Left lung (tissue), 10 donors: ENCODE data around the gene RSRC1. TPM values are rescaled to one million over a fixed set of nuclear protein-coding genes. Genes with fewer than 3 reads are reported as not detected.
A peak's percentile ranks its signal among the peaks of the same experiment; 100 is the strongest.

Source experiments
- ATAC-seq: fragments of 200-7000 bp; cut with Tn5 transposase; one replicate; pipeline ENCODE4 v1.9.1; 2020; ENCODE audit warnings: moderate library complexity
- DNase-seq, 4 donors: peaks; one replicate each; pipeline ENCODE4 v3.0.0-alpha.2; 2013 to 2020
- H3K27ac ChIP-seq, 2 donors: fragments of 200-600 bp; sonication (generic) in 1 of 2; one replicate each; pipeline versions ENCODE4 v1.5.0 to v1.8.0; 2020 to 2021
- H3K27me3 ChIP-seq, 2 donors: fragments of 200-600 bp; sonication (generic) in 1 of 2; one replicate each; pipeline versions ENCODE4 v1.5.0 to v1.8.0; 2020 to 2021
- H3K36me3 ChIP-seq, 2 donors: fragments of 200-600 bp; sonication (generic) in 1 of 2; one replicate each; pipeline versions ENCODE4 v1.5.0 to v1.8.0; 2020 to 2021
- H3K4me1 ChIP-seq, 2 donors: fragments of 200-600 bp; one replicate each; pipeline ENCODE4 v1.8.0; 2021
- H3K4me3 ChIP-seq, 2 donors: fragments of 200-600 bp; sonication (generic) in 1 of 2; one replicate each; pipeline versions ENCODE4 v1.5.0 to v1.8.0; 2020 to 2021; ENCODE audit warnings: mild to moderate bottlenecking in 1 of 2
- H3K9me3 ChIP-seq, 2 donors: fragments of 200-600 bp; sonication (generic) in 1 of 2; one replicate each; pipeline versions ENCODE4 v1.5.0 to v1.8.0; 2020 to 2021
- CTCF ChIP-seq, 2 donors: fragments of 200-600 bp; sonication (generic) in 1 of 2; IDR thresholded peaks; one replicate each; pipeline versions ENCODE4 v1.5.0 to v1.8.0; 2021; ENCODE audit warnings: antibody characterized with exemption in 2 of 2
- intact Hi-C, 2 donors: fragments of 100-400 bp; cut with DNase I; formaldehyde crosslinking; loops; one replicate each; pipeline versions ENCODE4 v1.11.2 to v1.14.2; 2022
- polyA plus RNA-seq, 6 donors: library from polyadenylated mRNA; unstranded; fragments of 120-200 nt; gene quantifications; one replicate each; pipeline ENCODE4 v1.2.1, GENCODE V29; 2013; ENCODE audit not compliant: insufficient read length in 6 of 6
- total RNA-seq, 2 donors: library from RNA; stranded (reverse); fragmentation: NEBNext Ultra II Directional; extraction: Animal tissue kit (Norgen Biotek cat#: 25700); gene quantifications; one replicate each; pipeline ENCODE4 v1.2.1, GENCODE V29; 2021
- donor health status: DM: no; HTN: yes; CAD: no.
- donor health status: DM: no; HTN: no; CAD: no.

The RSRC1 gene
- total and polyA plus RNA-seq, 8 donors: 23.7 to 30.7 (median 27.6) TPM

- intact Hi-C loops: no loop called here
- peaks cover 0 to 12% of the 10 kb centered on the region in 2 donors for H3K4me1 ChIP-seq
- H3K36me3 ChIP-seq: no peaks in the 10 kb centered on the region
- no peaks in the 10 kb centered on the region for H3K9me3 ChIP-seq
- H3K4me3 ChIP-seq: no peak overlapping the region
- no peak for TF ChIP-seq CTCF (IDR thresholded peaks at IDR 0.05)
- no peak overlapping the region for H3K27ac ChIP-seq
- DNase-seq: no peak
- no peaks in the 10 kb centered on the region for H3K27me3 ChIP-seq
- no peak for ATAC-seq
These were observed 55.8 kb downstream of the RSRC1 start for GRCh38 chr3:158165730-158166129.

GRCh38 chr3:158166223-158166622 lies 56.3 kb downstream of the RSRC1 start:
- H3K4me3 ChIP-seq: no peak overlapping the region
- ATAC-seq (no peak), DNase-seq (no peak)
- no peak overlapping the region for H3K27ac ChIP-seq
- H3K4me1 ChIP-seq: peaks cover 0 to 12% of the 10 kb centered on the region in 2 donors
- no peaks in the 10 kb centered on the region for H3K9me3 ChIP-seq
- TF ChIP-seq CTCF (IDR thresholded peaks at IDR 0.05): no peak
- H3K36me3 ChIP-seq: no peaks in the 10 kb centered on the region
- H3K27me3 ChIP-seq: no peaks in the 10 kb centered on the region
- intact Hi-C loops: no loop called here

GRCh38 chr3:158167737-158168557 lies 58.1 kb downstream of the RSRC1 start:
- intact Hi-C loops: no loop called here
- H3K27me3 ChIP-seq: no peaks in the 10 kb centered on the region
- H3K4me3 ChIP-seq: no peak overlapping the region
- H3K36me3 ChIP-seq: no peaks in the 10 kb centered on the region
- H3K9me3 ChIP-seq: no peaks in the 10 kb centered on the region
- no peak for DNase-seq
- no peak for TF ChIP-seq CTCF (IDR thresholded peaks at IDR 0.05)
- H3K4me1 ChIP-seq: peaks cover 0 to 12% of the 10 kb centered on the region in 2 donors
- ATAC-seq: peak; percentile 90
- H3K27ac ChIP-seq: no peak overlapping the region

GRCh38 chr3:158169091-158169491 lies 59.2 kb downstream of the RSRC1 start:
- intact Hi-C loops: no loop called here
- H3K9me3 ChIP-seq: no peaks in the 10 kb centered on the region
- no peaks in the 10 kb centered on the region for H3K27me3 ChIP-seq
- DNase-seq (no peak), ATAC-seq (no peak)
- H3K4me1 ChIP-seq: peaks cover 0 to 12% of the 10 kb centered on the region in 2 donors
- TF ChIP-seq CTCF (IDR thresholded peaks at IDR 0.05): no peak
- H3K4me3 ChIP-seq: no peak overlapping the region
- no peaks in the 10 kb centered on the region for H3K36me3 ChIP-seq
- no peak overlapping the region for H3K27ac ChIP-seq

GRCh38 chr3:158181096-158181495 lies 71.2 kb downstream of the RSRC1 start:
- no peak for DNase-seq
- Histone ChIP-seq H3K4me3 (no peak overlapping the region), H3K27me3 (no peaks in the 10 kb centered on the region), H3K4me1 (no peaks in the 10 kb centered on the region), H3K36me3 (no peaks in the 10 kb centered on the region), H3K27ac (no peak overlapping the region), H3K9me3 (no peaks in the 10 kb centered on the region)
- intact Hi-C loops: no loop called here
- no peak for TF ChIP-seq CTCF (IDR thresholded peaks at IDR 0.05)
- ATAC-seq: no peak
